ENCODE measurements around the gene MBD3L3.
"Not testable (repeated sequence)": the region's sequence is repeated elsewhere in the genome, so short reads cannot be mapped to it uniquely, and the experiment has no call there.

GRCh38 chr19:7067122-7067521 lies 8.6 kb upstream of the MBD3L3 start:
- TF ChIP-seq EZH2 (IDR thresholded peaks at IDR 0.05; ENCODE audit: insufficient read depth, poor library complexity, severe bottlenecking); EZH2phosphoT487 (IDR thresholded peaks at IDR 0.05; ENCODE audit: insufficient read depth, low read depth): not testable (repeated sequence)

Measured in GM23248 (cell line).